Panc1 (cell line): ENCODE measurements around the gene TMEM247. TPM values are rescaled to one million over a fixed set of nuclear protein-coding genes. Genes with fewer than 3 reads are reported as not detected.
"Not testable (repeated sequence)": the region's sequence is repeated elsewhere in the genome, so short reads cannot be mapped to it uniquely, and the experiment has no call there.

Source experiments
- ATAC-seq: fragments of 200-7000 bp; cut with Tn5 transposase; 2 replicates; pipeline ENCODE4 v1.9.1; 2020; ENCODE audit warnings: mild to moderate bottlenecking, moderate library complexity
- BruUV-seq: library from RNA; stranded (reverse); fragments of 400-500 nt; replicated peaks from 2 replicates; lab custom pipeline; 2021; lab: Mats Ljungman, UMichigan
- CTCF ChIA-PET: fragments of 300-600 bp; sonication (Branson Sonifier 250); formaldehyde crosslinking; loops from one replicate; lab custom pipeline; 2022; ENCODE audit warnings: antibody characterized with exemption; lab: Charles Lee
- POLR2A ChIA-PET: fragments of 300-600 bp; sonication (Branson Sonifier 250); formaldehyde crosslinking; loops from one replicate; lab custom pipeline; 2022; ENCODE audit warnings: antibody characterized with exemption; lab: Charles Lee
- DNase-seq: peaks from one replicate; pipeline ENCODE4 v3.0.0-alpha.2; 2010; ENCODE audit warnings: low read depth, low spot score
- H3K27ac ChIP-seq: 2 replicates; pipeline ENCODE4 v1.5.1; 2011; ENCODE audit warnings: mild to moderate bottlenecking, low read length, inconsistent platforms
- H3K27me3 ChIP-seq: fragments of 200-500 bp; sonication (Bioruptor generic); 2 replicates; pipeline ENCODE4 v1.6.0; 2014; ENCODE audit warnings: low read length, inconsistent platforms; ENCODE audit not compliant: control insufficient read depth, insufficient read depth
- H3K36me3 ChIP-seq: fragments of 200-500 bp; sonication (Bioruptor generic); 2 replicates; pipeline ENCODE4 v1.5.1; 2014; ENCODE audit warnings: inconsistent platforms, mild to moderate bottlenecking, low read length, moderate library complexity; ENCODE audit not compliant: control insufficient read depth, insufficient read depth
- H3K4me1 ChIP-seq: 2 replicates; pipeline ENCODE4 v1.5.1; 2011; ENCODE audit warnings: inconsistent platforms, mild to moderate bottlenecking, low read length, moderate library complexity; ENCODE audit not compliant: control insufficient read depth, insufficient read depth
- H3K4me3 ChIP-seq, 2 experiments: 2 replicates each; pipeline ENCODE4 v1.5.1; 2011 to 2012; ENCODE audit warnings: low read depth in 2 of 2, low read length in 2 of 2, mild to moderate bottlenecking in 2 of 2, inconsistent platforms in 1 of 2, moderate library complexity in 1 of 2
- H3K9me3 ChIP-seq: fragments of 200-500 bp; sonication (Bioruptor generic); 2 replicates; pipeline ENCODE4 v1.5.1; 2014; ENCODE audit warnings: low read depth, mild to moderate bottlenecking, inconsistent platforms, low read length, moderate library complexity; ENCODE audit not compliant: control insufficient read depth, insufficient read depth
- POLR2AphosphoS5 ChIP-seq: IDR thresholded peaks from 2 replicates; pipeline ENCODE4 v1.6.1; 2012; ENCODE audit warnings: mild to moderate bottlenecking, low read depth, low read length, moderate library complexity
- SIN3A ChIP-seq: IDR thresholded peaks from 2 replicates; pipeline ENCODE4 v1.6.1; 2012; ENCODE audit warnings: low read depth, mild to moderate bottlenecking, low read length, moderate library complexity, borderline replicate concordance; ENCODE audit not compliant: insufficient read depth
- TCF7L2 ChIP-seq: IDR thresholded peaks from 2 replicates; pipeline ENCODE4 v1.6.1; 2011; ENCODE audit warnings: mild to moderate bottlenecking, low read depth, low read length, inconsistent platforms
- in situ Hi-C: cut with HindIII; loops from 2 replicates; pipeline ENCODE4 v1.10.0; 2016; ENCODE audit warnings: low sequenced_read_pairs, low pct_unique_long_range_greater_than_20kb
- intact Hi-C: fragments of 100-400 bp; cut with micrococcal nuclease; formaldehyde crosslinking; loops from one replicate; pipeline ENCODE4 v1.10.0; 2022; ENCODE audit not compliant: unreplicated experiment
- total RNA-seq: library from RNA; stranded (reverse); gene quantifications from one replicate; pipeline ENCODE4 v1.2.1, GENCODE V29; 2021; ENCODE audit not compliant: unreplicated experiment
- TF ChIP-seq, protein P1 (sequence below): fragments of 450-650 bp; IDR thresholded peaks from 2 replicates; pipeline ENCODE4 v1.5.1; 2017; ENCODE audit warnings: mild to moderate bottlenecking
- TF ChIP-seq, protein P2 (sequence below), 2 experiments: IDR thresholded peaks; 2 replicates each; pipeline ENCODE4 v1.6.1; 2011 to 2012; ENCODE audit warnings: low read depth in 2 of 2, control low read depth in 1 of 2, low read length in 1 of 2, mild to moderate bottlenecking in 1 of 2, moderate library complexity in 1 of 2; ENCODE audit not compliant: insufficient read depth in 1 of 2

Gene TMEM247
- total RNA-seq, 1 experiment from 2014 or later = not detected

DNA sequence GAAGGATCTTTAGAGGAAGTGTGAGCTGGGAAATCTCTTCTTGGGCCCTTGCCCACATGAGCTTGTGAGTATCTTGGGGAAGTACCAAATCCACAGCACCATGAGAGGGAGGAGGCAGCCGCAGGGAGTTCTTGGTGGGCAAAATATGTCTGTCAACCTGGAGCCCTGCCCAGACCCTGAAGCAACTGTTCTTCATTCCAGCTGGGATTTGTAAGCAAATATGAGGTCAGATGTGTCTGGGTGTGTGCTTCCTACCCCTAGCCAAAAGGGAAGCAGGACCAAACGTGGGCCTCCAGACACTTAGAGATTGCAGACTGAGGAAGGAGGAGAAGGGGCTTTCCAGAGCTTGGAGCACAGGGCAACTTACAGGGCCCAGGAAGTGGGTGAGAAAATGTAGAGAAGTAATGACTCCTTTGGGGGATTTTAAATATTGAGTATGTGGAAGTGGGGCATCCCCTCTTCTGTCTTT lies 41.9 kb downstream of the TMEM247 start:
- in situ Hi-C loops = no loop called here
- no TSS peak for BruUV-seq
- no peaks in the 10 kb centered on the region for H3K4me1 ChIP-seq
- H3K27ac ChIP-seq = no peak overlapping the region
- intact Hi-C loops = no loop called here
- POLR2A ChIA-PET = no interaction called here
- ATAC-seq (no peak), DNase-seq (no peak)
- peaks cover under 1% of the 10 kb centered on the region; the same call in 1 of the 2 replicates for H3K9me3 ChIP-seq
- TF ChIP-seq, protein P1, sequence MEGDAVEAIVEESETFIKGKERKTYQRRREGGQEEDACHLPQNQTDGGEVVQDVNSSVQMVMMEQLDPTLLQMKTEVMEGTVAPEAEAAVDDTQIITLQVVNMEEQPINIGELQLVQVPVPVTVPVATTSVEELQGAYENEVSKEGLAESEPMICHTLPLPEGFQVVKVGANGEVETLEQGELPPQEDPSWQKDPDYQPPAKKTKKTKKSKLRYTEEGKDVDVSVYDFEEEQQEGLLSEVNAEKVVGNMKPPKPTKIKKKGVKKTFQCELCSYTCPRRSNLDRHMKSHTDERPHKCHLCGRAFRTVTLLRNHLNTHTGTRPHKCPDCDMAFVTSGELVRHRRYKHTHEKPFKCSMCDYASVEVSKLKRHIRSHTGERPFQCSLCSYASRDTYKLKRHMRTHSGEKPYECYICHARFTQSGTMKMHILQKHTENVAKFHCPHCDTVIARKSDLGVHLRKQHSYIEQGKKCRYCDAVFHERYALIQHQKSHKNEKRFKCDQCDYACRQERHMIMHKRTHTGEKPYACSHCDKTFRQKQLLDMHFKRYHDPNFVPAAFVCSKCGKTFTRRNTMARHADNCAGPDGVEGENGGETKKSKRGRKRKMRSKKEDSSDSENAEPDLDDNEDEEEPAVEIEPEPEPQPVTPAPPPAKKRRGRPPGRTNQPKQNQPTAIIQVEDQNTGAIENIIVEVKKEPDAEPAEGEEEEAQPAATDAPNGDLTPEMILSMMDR = no peak
- TF ChIP-seq SIN3A (no peak), TCF7L2 (no peak)
- H3K36me3 ChIP-seq = no peaks in the 10 kb centered on the region
- CTCF ChIA-PET = no interaction called here
- H3K4me3 ChIP-seq = no peak overlapping the region
- no peaks in the 10 kb centered on the region for H3K27me3 ChIP-seq

DNA sequence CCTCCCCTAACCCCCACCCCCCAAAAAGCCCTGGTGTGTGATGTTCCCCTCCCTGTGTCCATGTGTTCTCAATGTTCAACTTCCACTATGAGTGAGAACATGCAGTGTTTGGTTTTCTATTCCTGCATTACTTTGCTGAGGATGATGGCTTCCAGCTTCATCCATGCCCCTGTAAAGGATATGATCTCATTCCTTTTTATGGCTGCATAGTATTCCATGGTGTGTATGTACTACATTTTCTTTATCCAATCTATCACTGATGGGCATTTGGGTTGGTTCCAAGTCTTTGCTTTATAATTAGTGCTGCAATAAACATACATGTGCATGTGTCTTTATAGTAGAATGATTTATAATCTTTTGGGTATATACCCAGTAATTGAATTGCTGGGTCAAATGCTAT lies 43.0 kb downstream of the TMEM247 start:
- intact Hi-C loops, H3K27ac ChIP-seq, H3K27me3 ChIP-seq, H3K36me3 ChIP-seq, H3K4me3 ChIP-seq, DNase-seq, BruUV-seq, CTCF ChIA-PET, ATAC-seq, in situ Hi-C loops, H3K9me3 ChIP-seq, POLR2A ChIA-PET, H3K4me1 ChIP-seq: not testable (repeated sequence)

- BruUV-seq = no TSS peak
- Histone ChIP-seq H3K4me3 (no peak overlapping the region), H3K27me3 (no peaks in the 10 kb centered on the region), H3K27ac (no peak overlapping the region), H3K36me3 (no peaks in the 10 kb centered on the region), H3K9me3 (no peaks in the 10 kb centered on the region), H3K4me1 (no peaks in the 10 kb centered on the region)
- DNase-seq (no peak), ATAC-seq (no peak)
- ChIA-PET CTCF (no interaction called here), POLR2A (no interaction called here)
- in situ Hi-C loops (no loop called here), intact Hi-C loops (no loop called here)
- TF ChIP-seq POLR2AphosphoS5 (no peak), SIN3A (no peak), TCF7L2 (no peak)
- TF ChIP-seq, protein P1 = no peak
- TF ChIP-seq, protein P2, sequence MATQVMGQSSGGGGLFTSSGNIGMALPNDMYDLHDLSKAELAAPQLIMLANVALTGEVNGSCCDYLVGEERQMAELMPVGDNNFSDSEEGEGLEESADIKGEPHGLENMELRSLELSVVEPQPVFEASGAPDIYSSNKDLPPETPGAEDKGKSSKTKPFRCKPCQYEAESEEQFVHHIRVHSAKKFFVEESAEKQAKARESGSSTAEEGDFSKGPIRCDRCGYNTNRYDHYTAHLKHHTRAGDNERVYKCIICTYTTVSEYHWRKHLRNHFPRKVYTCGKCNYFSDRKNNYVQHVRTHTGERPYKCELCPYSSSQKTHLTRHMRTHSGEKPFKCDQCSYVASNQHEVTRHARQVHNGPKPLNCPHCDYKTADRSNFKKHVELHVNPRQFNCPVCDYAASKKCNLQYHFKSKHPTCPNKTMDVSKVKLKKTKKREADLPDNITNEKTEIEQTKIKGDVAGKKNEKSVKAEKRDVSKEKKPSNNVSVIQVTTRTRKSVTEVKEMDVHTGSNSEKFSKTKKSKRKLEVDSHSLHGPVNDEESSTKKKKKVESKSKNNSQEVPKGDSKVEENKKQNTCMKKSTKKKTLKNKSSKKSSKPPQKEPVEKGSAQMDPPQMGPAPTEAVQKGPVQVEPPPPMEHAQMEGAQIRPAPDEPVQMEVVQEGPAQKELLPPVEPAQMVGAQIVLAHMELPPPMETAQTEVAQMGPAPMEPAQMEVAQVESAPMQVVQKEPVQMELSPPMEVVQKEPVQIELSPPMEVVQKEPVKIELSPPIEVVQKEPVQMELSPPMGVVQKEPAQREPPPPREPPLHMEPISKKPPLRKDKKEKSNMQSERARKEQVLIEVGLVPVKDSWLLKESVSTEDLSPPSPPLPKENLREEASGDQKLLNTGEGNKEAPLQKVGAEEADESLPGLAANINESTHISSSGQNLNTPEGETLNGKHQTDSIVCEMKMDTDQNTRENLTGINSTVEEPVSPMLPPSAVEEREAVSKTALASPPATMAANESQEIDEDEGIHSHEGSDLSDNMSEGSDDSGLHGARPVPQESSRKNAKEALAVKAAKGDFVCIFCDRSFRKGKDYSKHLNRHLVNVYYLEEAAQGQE (IDR thresholded peaks at IDR 0.05; ENCODE audit: insufficient read depth in 1 of 2, low read depth in 2 of 2, low read length in 1 of 2) = no peak
Observed at GRCh38 chr2:46525522-46526155, 46.3 kb downstream of the TMEM247 start.
